ENCODE results near the gene FLRT1.

Gene FLRT1

DNA sequence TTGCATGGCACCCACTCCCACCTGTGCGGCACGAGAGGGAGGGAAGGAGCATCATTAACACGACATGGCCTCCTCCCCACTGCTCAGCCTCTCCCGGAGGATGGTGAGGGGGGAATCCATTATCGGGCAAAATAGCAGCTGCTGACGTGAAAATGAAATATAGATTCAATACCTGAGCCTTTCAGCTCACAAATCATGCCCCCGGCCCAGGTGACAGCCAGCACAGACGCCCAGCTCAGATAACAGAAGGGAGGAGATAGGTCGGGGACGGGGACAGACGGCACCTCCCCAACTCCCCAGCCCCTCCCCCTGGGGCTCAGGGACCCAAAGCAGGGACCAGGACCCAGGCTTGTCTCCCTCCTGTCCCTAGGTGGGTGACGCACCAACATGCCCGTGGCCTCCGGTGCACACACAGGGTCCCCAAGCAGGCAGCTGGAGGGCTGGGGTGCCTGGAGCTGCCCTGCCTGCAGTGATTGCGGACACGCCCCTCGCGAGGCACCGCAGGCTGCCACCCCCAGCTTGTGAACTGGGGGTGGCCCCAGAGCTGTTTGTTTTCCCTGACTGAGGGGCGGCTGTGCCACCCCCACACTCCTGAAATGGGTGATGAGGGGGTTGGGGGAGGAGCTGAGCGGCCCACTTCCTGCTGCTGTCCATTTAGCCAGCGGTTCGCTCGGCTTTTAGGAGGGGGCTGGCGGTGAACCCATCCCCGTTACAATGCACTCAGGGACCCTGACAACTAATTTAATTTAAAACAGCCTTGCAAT, 31.7 kb downstream of the FLRT1 start:
- no peak for DNase-seq (ENCODE audit: low read depth)

DNA sequence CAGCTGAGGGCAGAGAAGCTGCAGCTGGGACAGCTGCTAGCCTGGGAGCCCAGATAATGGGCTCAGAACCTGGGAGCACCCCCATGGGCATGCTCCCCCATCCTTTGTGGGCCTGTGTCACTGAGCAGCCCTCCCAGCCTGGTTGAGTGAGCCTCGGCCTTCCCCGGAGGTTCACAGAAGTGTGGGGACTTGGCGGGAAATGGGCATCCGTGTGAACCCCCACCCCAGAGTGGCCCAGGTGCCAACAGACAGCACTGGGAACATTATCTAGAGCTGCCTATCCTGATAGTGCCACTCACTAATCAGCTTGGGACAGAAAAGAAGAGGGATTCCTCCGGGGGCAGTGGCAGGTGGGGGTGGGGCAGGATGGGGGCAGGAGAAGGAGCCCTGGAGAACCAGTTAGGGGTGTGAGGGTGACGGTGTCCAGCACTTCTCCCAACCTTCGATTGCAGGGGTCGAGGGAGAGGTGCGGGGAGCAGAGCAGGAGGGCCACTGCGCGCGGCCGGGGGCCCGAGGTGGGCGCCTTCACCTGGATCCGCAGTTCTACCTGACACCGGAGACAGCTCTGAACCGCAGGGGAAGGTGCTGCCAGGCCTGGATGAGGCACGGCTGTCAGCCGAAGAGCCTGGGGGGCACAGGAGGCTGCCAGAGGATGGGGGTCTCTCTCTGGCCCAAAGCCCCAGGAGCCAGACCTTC, 33.1 kb downstream of the FLRT1 start:
- DNase-seq (ENCODE audit: low read depth): no peak

DNA sequence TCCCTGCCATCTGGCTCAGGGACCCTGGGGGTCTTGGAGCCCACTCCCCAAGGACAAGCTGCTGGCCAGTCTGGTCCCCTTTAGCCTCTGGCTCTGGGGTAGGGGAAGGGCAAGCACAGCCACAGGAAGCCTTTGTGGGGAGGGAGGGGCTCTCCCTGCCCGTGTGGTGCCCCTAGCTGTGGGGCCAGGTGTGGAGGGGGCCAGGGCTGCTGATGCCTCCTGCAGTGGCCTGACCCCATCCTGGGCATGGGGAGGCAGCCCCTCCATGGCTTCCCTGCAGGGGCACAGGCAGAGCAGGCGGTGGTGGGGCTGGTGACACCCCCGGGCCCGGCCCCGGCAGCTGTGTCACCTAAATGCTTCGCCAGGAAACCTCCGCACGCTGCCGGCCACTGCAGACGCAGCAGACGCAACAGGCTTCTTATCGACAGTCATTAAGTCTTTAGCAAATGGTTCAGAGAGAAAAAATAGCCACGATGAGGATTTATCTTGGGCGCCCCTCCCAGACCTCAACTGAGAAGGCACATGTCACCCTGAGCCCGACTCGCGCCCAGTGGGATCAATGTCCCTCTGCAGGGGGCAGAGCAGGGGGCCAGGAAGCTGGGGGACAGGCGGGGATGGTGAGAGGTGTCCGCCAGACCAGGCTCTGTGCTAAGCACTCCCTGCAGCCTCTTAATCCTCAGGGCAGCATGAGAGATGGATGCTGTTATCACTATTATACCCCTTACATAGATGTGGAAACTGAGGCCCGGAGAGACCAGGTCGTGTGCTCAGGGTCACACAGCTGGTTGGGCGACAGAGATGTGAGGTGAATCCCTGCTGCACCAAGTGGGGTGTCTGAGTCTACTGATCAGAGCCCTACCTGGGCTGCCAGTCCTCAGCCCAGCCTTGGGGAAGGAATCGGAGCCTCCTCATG, 33.9 kb downstream of the FLRT1 start:
- DNase-seq (ENCODE audit: low read depth): no peak

- no peak for DNase-seq (ENCODE audit: low read depth)
Observed at GRCh38 chr11:64070314-64070681, 34.6 kb downstream of the FLRT1 start.

DNA sequence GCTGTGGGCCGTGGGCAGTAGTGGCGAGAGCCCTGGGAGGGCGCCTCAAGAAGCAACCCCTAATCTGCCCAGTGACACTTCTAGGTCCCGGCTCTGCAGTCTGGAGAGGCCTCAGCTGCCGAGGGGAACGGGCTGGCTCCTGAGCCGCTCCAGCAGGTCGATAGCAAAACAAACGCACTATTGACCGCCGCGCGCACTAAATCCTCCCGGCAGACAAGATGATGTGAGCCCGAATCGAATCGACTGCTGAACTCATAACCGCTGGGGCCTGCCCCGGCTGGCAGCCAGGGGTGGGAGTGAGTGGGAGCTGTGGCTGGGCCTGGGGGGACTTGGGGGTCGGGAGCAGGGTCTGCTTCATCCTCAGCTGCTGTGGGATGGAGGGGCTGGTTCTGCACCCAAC, 36.1 kb downstream of the FLRT1 start:
- no peak for DNase-seq (ENCODE audit: low read depth)

GRCh38 chr11:64072403-64072802, 36.7 kb downstream of the FLRT1 start:
- no peak for DNase-seq (ENCODE audit: low read depth)

- DNase-seq (ENCODE audit: low read depth): no peak
Observed at GRCh38 chr11:64072871-64073270, 37.1 kb downstream of the FLRT1 start.

GRCh38 chr11:64073542-64073941, 37.8 kb downstream of the FLRT1 start:
- DNase-seq (ENCODE audit: low read depth): no peak

GRCh38 chr11:64074239-64074638, 38.5 kb downstream of the FLRT1 start:
- no peak for DNase-seq (ENCODE audit: low read depth)

GRCh38 chr11:64076758-64077157, 41.0 kb downstream of the FLRT1 start:
- DNase-seq (ENCODE audit: low read depth): no peak

DNA sequence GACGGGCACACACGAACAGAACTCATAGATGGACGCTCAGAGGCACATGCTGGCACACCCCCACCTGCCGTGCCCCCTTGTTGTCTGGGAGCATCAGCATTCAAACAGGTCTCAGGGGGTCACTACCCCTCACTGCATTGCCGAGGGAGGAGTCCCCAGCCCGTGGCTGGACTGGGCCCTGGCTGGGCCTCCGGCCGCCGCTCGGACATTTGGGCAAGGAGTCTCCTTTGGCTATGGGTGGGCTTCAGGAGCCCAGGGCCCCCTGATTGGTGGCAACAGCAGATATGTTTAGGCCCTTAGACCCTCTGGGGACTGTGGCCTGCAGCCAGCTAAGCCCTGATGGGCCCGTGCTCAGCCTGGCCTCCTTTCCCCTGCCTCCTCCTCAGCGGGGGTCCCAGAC, 41.9 kb downstream of the FLRT1 start:
- DNase-seq (ENCODE audit: low read depth): no peak

GRCh38 chr11:64078284-64078683, 42.6 kb downstream of the FLRT1 start:
- no peak for DNase-seq (ENCODE audit: low read depth)

DNA sequence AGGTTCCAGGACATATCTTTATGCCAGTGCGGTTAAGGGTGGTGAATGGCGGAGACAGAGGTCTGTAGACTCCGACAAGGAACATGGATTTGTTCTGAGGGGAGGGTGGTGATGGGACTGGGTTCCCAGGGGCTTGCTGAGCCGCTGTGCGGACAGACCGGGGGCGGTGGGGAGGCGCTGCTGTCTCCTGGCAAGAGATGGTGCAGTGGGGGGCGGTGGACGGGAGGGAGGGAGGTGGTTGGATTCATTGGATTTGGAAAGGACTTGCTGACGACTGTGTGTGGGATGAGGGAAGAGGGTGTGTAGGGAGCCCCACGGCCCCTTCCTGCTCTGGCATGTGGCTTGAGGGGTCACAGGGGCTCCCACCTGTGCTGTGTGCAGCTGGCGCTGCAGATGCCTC, 43.2 kb downstream of the FLRT1 start:
- no peak for DNase-seq (ENCODE audit: low read depth)

DNA sequence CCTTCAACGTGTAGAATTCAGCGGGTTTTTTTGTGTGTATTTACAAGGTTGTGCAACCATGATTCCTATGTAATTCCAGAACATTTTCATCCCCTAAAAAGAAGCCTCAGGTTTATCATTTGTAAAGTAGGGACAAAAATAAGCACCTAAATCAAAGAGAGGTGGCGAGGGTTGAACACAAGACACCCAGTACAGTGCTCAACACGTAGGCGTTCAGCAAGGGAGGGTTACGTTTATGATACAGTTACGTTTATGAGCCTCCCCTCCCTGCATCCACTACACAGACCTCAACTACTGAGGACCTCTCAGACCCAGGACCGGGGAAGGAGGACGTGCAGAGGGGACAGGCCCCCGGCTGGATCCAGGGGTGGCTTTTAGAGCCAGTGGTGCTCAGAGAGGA, 44.7 kb downstream of the FLRT1 start:
- no peak for DNase-seq (ENCODE audit: low read depth)

GRCh38 chr11:64081745-64082442, 46.2 kb downstream of the FLRT1 start:
- no peak for DNase-seq (ENCODE audit: low read depth)

DNA sequence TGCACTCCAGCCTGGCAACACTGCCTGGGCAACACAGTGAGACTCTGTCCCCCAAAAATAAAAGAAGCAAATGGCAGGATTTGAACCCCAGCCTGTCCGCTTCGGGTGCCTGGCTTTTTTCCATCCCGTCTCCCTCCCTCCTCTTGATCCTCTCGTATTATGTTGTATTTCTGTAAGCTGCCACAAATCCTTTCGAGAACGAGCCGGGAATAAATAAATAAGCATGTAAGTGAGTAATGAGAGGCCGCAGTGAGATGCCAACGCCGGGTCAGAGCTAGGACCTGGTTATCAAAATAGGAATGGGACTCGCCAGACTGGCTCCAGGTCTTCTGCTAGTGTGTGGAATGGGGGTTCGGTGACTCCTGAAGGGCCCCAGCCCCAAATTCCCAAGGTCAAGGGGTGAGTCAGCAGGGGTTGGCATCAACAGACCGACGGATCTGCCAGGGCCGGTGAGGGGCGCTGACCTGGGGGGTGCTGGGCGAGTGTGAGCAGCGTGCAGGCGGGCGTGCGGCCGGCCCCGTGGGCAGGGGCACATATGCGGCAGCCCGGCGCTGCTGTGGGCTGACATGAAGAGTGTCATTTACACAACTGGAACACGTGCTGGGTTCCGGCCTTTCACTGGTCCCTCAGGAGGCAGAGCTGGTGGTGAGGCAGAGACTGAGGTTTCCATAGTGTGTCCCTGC, 47.8 kb downstream of the FLRT1 start:
- DNase-seq (ENCODE audit: low read depth): no peak

DNA sequence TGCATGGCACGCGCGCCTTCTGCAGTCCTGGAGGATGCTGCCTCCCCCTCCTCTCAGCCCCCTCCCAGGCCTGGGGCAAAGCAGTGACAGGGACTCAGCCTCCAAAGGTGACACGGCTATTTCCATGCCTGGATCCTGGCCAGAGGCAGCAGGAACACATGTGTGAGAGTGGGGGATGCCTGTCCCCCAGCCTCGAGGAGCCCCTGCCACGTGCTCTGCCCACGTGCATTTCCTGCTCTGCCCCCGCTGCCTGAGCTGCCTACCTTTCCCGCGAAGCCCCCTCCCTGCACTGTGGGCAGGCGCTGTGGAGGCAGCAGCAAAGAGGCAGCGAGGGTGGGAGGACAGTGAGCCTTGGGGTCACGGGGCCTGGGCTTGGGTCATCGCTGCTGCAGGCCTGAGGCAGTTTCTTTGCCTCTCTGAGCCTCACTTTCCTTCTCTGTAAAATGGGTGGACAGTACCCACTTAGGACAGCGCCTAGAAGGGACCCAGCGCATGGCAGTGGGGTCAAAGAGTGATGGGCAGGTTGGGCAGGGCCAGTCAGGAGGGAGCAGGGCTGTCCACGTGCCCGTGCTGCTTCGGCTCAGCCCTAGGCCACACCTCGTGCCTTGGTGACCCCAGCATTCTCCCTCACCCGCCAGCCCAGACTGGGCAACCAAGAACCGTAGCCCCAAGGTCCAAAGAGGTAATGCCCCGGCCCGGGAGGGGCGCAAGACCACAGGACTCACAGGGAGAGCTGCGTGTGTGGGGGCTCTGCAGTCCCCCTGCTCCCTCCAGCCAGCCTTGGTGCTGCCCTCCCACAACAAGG, 48.6 kb downstream of the FLRT1 start:
- DNase-seq (ENCODE audit: low read depth): no peak

GRCh38 chr11:64084951-64085710, 49.4 kb downstream of the FLRT1 start:
- no peak for DNase-seq (ENCODE audit: low read depth)
